KOPT-K1 (cell line): ENCODE measurements around the gene MAPK8IP1.
"Not testable (repeated sequence)": the region's sequence is repeated elsewhere in the genome, so short reads cannot be mapped to it uniquely, and the experiment has no call there.

ENCODE experiments used
- H3K27ac ChIP-seq: fragments of 200-600 bp; sonication (generic); 2 replicates; pipeline ENCODE4 v1.5.1; 2016; ENCODE audit warnings: antibody characterized with exemption, mild to moderate bottlenecking, low read depth, low read length; ENCODE audit not compliant: poor library complexity, severe bottlenecking
- H3K36me3 ChIP-seq: fragments of 200-600 bp; sonication (generic); 2 replicates; pipeline ENCODE4 v1.5.1; 2017; ENCODE audit warnings: antibody characterized with exemption, mild to moderate bottlenecking, low read length, moderate library complexity; ENCODE audit not compliant: insufficient read depth
- H3K9me3 ChIP-seq: fragments of 200-600 bp; sonication (generic); 2 replicates; pipeline ENCODE4 v1.5.1; 2017; ENCODE audit warnings: antibody characterized with exemption, low read length, mild to moderate bottlenecking; ENCODE audit not compliant: insufficient read depth, poor library complexity, severe bottlenecking

MAPK8IP1 gene

DNA sequence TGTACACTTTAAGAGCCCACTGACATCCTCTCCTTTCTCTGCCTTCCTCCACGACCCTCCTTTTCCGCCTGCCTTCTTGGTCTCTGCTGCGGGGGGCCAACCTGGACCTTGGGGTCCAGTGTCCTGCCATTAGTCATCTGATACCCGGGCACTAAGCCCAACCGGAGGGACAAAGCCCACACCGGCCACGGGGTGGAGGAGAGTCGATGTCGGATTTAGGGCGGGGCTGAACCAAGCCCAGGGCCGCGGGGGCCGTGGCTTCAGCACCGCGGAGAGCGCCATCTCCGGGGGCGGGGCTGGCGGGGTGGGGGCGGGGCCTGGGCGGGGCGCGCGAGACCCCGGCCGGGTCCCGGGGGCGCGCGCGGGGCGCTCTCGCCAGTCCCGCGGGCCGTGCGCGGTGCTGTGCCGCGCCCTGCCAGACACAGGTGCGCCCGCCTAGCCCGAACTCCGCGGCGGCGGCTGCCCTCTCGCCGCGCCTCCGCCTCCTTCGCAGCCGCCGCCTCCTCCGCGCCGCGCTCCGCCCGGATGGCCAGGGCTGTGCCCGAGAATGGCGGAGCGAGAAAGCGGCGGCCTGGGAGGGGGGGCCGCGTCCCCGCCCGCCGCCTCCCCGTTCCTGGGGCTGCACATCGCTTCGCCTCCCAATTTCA is at the start of gene MAPK8IP1:
TSS of gene MAPK8IP1 (plus strand) at position 378 of the 647 bp plus-strand sequence. CDS start at position 548, 170 bp downstream.
- no peak within 1 kb of the TSS for H3K27ac ChIP-seq
- H3K36me3 ChIP-seq: peaks cover 20% of the 10 kb centered on the region
- no peaks in the 10 kb centered on the region for H3K9me3 ChIP-seq

- H3K9me3 ChIP-seq: no peaks in the 10 kb centered on the region
- no peak overlapping the region for H3K27ac ChIP-seq
- H3K36me3 ChIP-seq: no peaks in the 10 kb centered on the region
Measured at GRCh38 chr11:45839204-45839603, 46.2 kb upstream of the MAPK8IP1 start.

GRCh38 chr11:45840251-45840650 is 45.2 kb upstream of the MAPK8IP1 start:
- H3K9me3 ChIP-seq, H3K36me3 ChIP-seq, H3K27ac ChIP-seq: not testable (repeated sequence)

- no peaks in the 10 kb centered on the region for H3K36me3 ChIP-seq
- no peaks in the 10 kb centered on the region for H3K9me3 ChIP-seq
- no peak overlapping the region for H3K27ac ChIP-seq
Measured at GRCh38 chr11:45843158-45843924, 42.1 kb upstream of the MAPK8IP1 start.

DNA sequence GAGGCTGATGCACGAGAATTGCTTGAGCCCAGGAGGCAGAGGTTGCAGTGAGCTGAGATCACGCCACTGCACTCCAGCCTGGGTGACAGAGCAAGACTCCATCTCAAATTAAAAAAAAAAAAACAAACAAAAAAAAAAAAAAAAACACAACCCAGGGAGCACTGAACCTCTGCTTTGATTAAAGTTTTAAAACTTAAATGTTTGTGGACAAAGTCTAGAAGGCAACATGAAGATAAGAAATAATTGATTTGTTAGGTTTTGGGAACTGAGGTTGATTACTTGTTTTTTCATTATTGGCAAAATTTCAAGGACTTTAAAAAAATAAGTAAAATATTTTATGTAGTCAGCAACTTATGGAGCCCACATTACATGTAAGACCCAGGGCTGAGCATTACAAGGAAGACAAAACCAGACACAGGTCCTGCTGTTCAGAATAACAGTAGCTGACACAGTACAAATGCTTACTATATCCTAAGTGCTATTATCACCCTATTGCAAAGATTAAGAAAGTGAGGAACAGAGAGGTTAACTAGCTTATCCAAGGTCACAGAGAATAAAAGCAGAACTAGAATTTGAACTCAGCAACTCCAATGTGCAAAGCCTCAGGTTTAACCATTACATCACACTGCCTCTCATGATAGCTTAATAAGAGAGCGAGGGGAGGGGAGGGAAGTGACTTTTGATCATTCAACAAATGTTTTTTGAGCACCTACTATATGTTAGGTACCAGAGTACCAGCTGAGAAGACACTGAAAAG is 40.5 kb upstream of the MAPK8IP1 start:
- Histone ChIP-seq H3K27ac (no peak overlapping the region), H3K36me3 (no peaks in the 10 kb centered on the region), H3K9me3 (no peaks in the 10 kb centered on the region)

DNA sequence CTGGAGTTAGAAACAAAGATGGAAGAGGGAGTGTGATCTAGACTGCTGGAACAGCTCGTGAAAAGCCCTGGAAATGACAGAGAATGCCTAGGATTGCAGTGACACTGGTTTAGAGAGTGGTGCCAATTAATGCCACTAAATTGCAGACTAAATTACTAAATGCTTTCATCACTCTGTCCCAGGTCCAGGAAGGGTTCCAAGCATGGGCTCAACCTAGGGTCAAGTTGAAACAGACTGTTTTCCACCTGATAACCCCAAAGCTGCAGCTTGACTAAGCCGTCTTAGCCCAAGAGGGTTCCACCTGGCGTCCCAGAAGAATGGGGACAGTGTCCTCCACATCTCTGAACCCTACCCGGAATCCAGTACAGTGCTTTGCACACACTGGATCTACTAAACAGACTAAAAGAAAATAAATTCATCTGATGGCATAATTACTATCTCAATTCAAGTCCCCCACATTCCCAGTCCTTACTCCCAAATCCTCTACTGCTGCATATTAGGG is 39.2 kb upstream of the MAPK8IP1 start:
- no peak overlapping the region for H3K27ac ChIP-seq
- no peaks in the 10 kb centered on the region for H3K36me3 ChIP-seq
- no peaks in the 10 kb centered on the region for H3K9me3 ChIP-seq

DNA sequence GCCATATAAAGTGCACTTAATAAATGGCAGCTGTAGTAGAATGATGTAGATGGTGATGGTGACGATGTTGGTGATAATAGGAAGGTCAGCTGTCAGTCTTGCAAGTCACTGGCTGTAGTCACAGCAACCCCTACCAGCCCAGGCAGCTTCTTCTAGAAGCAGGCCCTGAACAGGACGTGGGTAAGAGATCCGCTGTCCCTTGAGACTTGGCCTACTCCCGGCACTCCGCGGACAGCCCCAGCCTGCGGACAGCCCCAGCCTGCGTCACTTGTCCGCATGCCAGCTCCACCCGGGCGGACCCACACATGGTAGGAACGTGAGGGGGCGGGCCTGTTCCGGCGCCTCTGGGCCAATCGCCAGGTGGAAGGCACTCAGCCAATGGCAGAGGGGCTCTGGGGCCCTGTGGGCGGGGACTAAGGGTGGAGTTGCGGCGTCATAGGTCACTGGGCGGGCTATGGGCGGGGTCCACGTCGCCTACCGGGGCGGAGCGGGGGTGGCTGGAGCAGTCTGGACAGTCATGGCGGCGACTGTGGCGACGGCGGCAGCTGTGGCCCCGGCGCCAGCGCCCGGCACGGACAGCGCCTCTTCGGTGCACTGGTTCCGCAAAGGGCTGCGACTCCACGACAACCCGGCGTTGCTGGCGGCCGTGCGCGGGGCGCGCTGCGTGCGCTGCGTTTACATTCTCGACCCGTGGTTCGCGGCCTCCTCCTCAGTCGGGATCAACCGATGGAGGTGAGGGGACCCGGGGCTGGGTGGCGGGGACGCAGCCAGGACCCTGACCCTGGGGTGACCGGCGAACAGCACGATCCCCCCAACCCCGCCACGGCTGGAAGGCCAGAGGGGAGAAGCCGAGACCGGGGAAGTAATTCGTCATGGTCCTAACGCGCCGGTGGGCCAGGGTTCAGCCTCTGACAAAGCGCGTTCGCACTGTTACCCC is 38.2 kb upstream of the MAPK8IP1 start, which contains the start of gene CRY2:
TSS of gene CRY2 (plus strand) at position 502 of the 937 bp plus-strand sequence. CDS start at position 518, 16 bp downstream.
- peak within 1 kb of the TSS; percentile 59 for H3K27ac ChIP-seq

GRCh38 chr11:45847911-45848316 is 37.5 kb upstream of the MAPK8IP1 start:
- Histone ChIP-seq H3K9me3 (no peaks in the 10 kb centered on the region), H3K36me3 (no peaks in the 10 kb centered on the region), H3K27ac (peak overlapping the region; percentile 59)

More for the DNA sequence above, 38.2 kb upstream of the MAPK8IP1 start, which contains the start of gene CRY2:
- Histone ChIP-seq H3K9me3 (no peaks in the 10 kb centered on the region), H3K36me3 (no peaks in the 10 kb centered on the region)

DNA sequence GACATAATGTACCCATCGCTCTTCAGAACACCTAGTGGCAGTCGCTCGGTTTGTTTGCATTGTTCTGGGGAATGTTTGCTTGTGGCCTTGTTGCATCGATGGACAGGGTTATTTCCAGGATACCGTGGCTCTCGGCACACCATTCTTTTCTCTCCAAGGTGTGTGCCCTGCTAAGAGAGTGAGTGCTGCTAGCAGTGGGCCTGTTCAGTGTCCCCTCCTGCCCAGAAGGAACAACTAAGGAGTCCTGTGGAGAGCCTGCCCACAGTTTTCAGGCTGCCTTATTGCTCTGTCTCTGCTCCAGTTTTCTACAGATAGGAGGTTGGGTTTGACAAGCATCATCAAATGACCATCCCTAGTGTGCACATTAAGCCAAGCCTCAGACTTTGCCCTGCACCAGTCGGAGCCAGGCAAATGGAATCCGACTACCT is 36.8 kb upstream of the MAPK8IP1 start:
- no peaks in the 10 kb centered on the region for H3K9me3 ChIP-seq
- no peaks in the 10 kb centered on the region for H3K36me3 ChIP-seq
- H3K27ac ChIP-seq: no peak overlapping the region

DNA sequence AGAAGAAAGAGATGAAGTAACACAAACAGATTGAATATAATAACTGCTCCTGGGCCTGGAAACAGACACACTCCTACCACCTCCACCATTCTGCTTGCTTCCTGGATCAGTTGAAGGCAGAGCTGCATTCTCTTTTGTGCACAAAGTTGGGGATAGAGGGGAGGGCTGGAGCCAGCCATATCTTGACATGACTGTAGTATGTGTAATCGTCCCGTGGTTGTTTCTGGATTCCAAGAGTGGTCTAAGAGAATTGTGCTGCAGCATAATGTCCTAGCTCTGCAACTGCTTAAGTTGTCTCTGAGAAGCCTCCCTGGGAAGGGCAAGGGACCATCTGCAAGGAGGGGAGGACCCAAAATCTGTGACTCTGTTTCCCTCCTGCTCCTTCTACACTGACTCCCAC is 35.0 kb upstream of the MAPK8IP1 start:
- no peak overlapping the region for H3K27ac ChIP-seq
- 0 out of 2 replicates have a peak, but pooled peaks cover 2% of the 10 kb centered on the region for H3K36me3 ChIP-seq
- H3K9me3 ChIP-seq: no peaks in the 10 kb centered on the region

DNA sequence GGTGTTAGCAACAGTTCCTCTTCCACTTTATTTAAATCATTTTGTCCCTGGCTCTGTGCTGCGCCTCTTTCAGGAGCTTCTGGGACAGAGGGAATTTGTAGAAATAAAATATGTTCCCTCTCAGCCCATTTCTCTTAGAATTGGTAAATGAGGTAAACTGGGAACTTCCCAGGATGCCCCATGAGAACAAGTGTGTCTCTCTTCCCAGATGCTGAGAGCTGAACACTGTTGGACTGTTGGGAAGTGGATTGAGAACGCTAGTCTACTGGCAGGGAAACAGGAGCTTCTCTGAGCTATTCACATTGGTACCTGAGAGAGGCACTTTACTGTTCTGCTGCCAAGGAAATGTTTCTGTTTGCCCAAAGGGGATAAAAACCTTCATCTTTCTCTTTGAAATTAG is 34.2 kb upstream of the MAPK8IP1 start:
- Histone ChIP-seq H3K36me3 (peaks cover 10% of the 10 kb centered on the region; the same call in 1 of the 2 replicates), H3K9me3 (no peaks in the 10 kb centered on the region), H3K27ac (no peak overlapping the region)

GRCh38 chr11:45852018-45852711 is 33.3 kb upstream of the MAPK8IP1 start:
- H3K9me3 ChIP-seq: no peaks in the 10 kb centered on the region
- no peak overlapping the region for H3K27ac ChIP-seq
- peaks cover 19% of the 10 kb centered on the region for H3K36me3 ChIP-seq

- Histone ChIP-seq H3K36me3 (peaks cover 25% of the 10 kb centered on the region), H3K27ac (no peak overlapping the region), H3K9me3 (no peaks in the 10 kb centered on the region)
Measured at GRCh38 chr11:45852712-45853101, 32.7 kb upstream of the MAPK8IP1 start.
